Camera-type eye (tissue), 1 donor: ENCODE results near the gene GOPC. TPM values are rescaled to one million over a fixed set of nuclear protein-coding genes. Genes with fewer than 3 reads are reported as not detected.

Experiments used
- total RNA-seq: library from RNA; depleted of rRNA; stranded (reverse); fragments of >200 nt; gene quantifications from one replicate; pipeline ENCODE4 v1.2.3, GENCODE V29; 2014

The GOPC gene
- 78.6 TPM for total RNA-seq

GRCh38 chr6:117602151-117602898 is at the start of gene GOPC:
Gene GOPC, minus strand, starts transcription at chr6:117602511. Its CDS starts 223 bp downstream, at chr6:117602288.

Other genes with a start within 250 kb of the GOPC start
- not detected for gene ROS1, start 176.6 kb downstream of the GOPC start, total RNA-seq
- 7.4 TPM for gene DCBLD1, start 119.8 kb downstream of the GOPC start, total RNA-seq
- 27.1 TPM for gene NUS1, start 73.0 kb upstream of the GOPC start, total RNA-seq